CD4-positive, alpha-beta T cell treated with Interleukin-21 for 1 hour (primary cell): ENCODE measurements around the gene FAM47B.

Experiments
- DNase-seq: peaks from one replicate; pipeline ENCODE4 v3.0.0-alpha.2; 2020

Gene FAM47B

GRCh38 chrX:34942496-34942895 lies at the start of gene FAM47B:
Gene FAM47B, plus strand, starts transcription at chrX:34942796. Its CDS starts 36 bp downstream, at chrX:34942832.
- DNase-seq: no peak

- DNase-seq: no peak
Observed at GRCh38 chrX:34893741-34894140, 48.9 kb upstream of the FAM47B start.

- no peak for DNase-seq
Observed at GRCh38 chrX:34900691-34901090, 41.9 kb upstream of the FAM47B start.

- no peak for DNase-seq
Observed at GRCh38 chrX:34901761-34902160, 40.8 kb upstream of the FAM47B start.

- DNase-seq: no peak
Observed at GRCh38 chrX:34903316-34903715, 39.3 kb upstream of the FAM47B start.

GRCh38 chrX:34909151-34909550 lies 33.4 kb upstream of the FAM47B start:
- no peak for DNase-seq

- DNase-seq: no peak
Observed at GRCh38 chrX:34915463-34916225, 27.0 kb upstream of the FAM47B start.

GRCh38 chrX:34917146-34917545 lies 25.4 kb upstream of the FAM47B start:
- DNase-seq: no peak

GRCh38 chrX:34918091-34918736 lies 24.4 kb upstream of the FAM47B start:
- no peak for DNase-seq

- DNase-seq: no peak
Observed at GRCh38 chrX:34918856-34919255, 23.7 kb upstream of the FAM47B start.

GRCh38 chrX:34927866-34928265 lies 14.7 kb upstream of the FAM47B start:
- no peak for DNase-seq

GRCh38 chrX:34943235-34943634 lies 639 bp downstream of the FAM47B start:
- DNase-seq: no peak

GRCh38 chrX:34956916-34957315 lies 14.3 kb downstream of the FAM47B start:
- no peak for DNase-seq

- DNase-seq: no peak
Observed at GRCh38 chrX:34961662-34962061, 19.1 kb downstream of the FAM47B start.

GRCh38 chrX:34972206-34972605 lies 29.6 kb downstream of the FAM47B start:
- DNase-seq: no peak

GRCh38 chrX:34978171-34978570 lies 35.6 kb downstream of the FAM47B start:
- DNase-seq: no peak

GRCh38 chrX:34987646-34988045 lies 45.0 kb downstream of the FAM47B start:
- DNase-seq: no peak
